ENCODE data around the gene STOM. TPM values are rescaled to one million over a fixed set of nuclear protein-coding genes. Genes with fewer than 3 reads are reported as not detected.

STOM gene
- total and polyA plus RNA-seq, 2 donors: 28.5 to 157 TPM

DNA sequence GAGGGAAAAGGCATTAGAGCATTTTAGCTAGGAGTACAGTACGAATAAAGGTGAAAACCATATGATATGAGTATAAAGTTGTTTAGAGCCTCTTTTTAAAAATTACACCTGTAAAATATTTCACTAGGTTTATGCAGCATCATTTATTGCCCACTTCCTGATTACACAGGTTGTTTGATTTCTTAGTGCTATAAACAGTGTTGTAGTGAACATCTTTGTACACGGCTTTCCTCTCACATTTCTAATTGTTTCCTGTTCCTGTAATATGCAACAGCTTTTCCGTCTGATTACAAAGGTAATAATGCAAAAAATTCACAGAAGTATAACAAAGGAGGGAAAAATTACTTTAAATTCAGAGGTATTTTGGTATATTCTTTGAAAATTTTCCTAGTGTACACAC lies 13.0 kb downstream of the STOM start:
- Histone ChIP-seq H3K27me3 (ENCODE audit: control insufficient read depth in 2 of 2, insufficient read depth in 1 of 2, low read length in 1 of 2) (no peaks in the 10 kb centered on the region), H3K9me3 (ENCODE audit: control insufficient read depth in 2 of 2, insufficient read depth in 1 of 2, low read length in 1 of 2) (no peaks in the 10 kb centered on the region), H3K4me1 (ENCODE audit: control insufficient read depth in 2 of 2, insufficient read depth in 2 of 2, low read length in 2 of 2) (peaks cover 0 to 5% of the 10 kb centered on the region in 2 donors), H3K27ac (ENCODE audit: low read depth in 1 of 2, low read length in 1 of 2) (no peak overlapping the region), H3K4me3 (ENCODE audit: low read length in 2 of 2) (no peak overlapping the region), H3K36me3 (ENCODE audit: control insufficient read depth in 2 of 2, insufficient read depth in 2 of 2, low read length in 1 of 2) (no peaks in the 10 kb centered on the region)
- no peak for DNase-seq (ENCODE audit: low read depth in 6 of 9, low spot score in 9 of 9)
- 56% methylated on average over 3 of the region's 3 CpGs for WGBS

DNA sequence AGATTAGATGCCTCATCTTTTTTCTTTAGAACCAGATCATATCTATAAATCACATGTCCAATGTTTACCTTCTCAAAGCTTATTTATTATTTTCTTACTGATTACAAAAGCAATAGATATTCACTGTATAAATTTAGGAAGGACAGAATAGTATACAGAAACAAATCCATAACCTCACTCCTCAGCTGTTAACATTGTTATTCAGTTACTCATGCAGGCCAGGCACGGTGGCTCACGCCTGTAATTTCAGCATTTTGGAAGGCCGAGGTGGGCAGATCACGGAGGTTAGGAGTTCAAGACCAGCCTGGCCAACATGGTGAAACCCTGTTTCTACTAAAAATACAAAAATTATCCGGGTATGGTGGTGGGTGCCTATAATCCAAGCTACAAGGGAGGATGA lies 15.3 kb downstream of the STOM start:
- Histone ChIP-seq H3K36me3 (ENCODE audit: control insufficient read depth in 2 of 2, insufficient read depth in 2 of 2, low read length in 1 of 2) (no peaks in the 10 kb centered on the region), H3K4me1 (ENCODE audit: control insufficient read depth in 2 of 2, insufficient read depth in 2 of 2, low read length in 2 of 2) (peaks cover 0 to 5% of the 10 kb centered on the region in 2 donors)
- 98% methylated on average over 5 of the region's 5 CpGs for WGBS

DNA sequence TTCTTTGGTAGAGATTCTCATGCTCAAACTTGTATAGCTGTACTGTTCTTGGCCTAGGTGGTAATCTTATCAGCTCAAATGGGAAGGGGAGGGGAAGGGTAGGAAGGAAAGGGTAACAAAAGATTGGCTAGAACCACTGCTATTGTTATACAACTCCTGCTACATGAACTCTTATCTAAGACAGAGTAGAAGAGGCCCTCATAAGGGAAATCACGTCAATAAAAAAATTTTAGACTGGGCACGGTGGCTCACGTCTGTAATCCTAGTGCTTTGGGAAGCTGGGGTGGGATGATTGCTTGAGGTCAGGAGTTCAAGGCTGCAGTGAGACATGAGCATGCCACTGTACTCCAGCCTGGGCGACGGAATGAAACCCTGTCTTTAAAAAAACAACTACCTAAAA lies 15.9 kb downstream of the STOM start:
- Histone ChIP-seq H3K4me1 (ENCODE audit: control insufficient read depth in 2 of 2, insufficient read depth in 2 of 2, low read length in 2 of 2) (peaks cover 0 to 1% of the 10 kb centered on the region in 2 donors), H3K27ac (ENCODE audit: low read depth in 1 of 2, low read length in 1 of 2) (peak overlapping the region in 1 of 2 donors; percentile 50), H3K36me3 (ENCODE audit: control insufficient read depth in 2 of 2, insufficient read depth in 2 of 2, low read length in 1 of 2) (no peaks in the 10 kb centered on the region), H3K9me3 (ENCODE audit: control insufficient read depth in 2 of 2, insufficient read depth in 1 of 2, low read length in 1 of 2) (no peaks in the 10 kb centered on the region), H3K27me3 (ENCODE audit: control insufficient read depth in 2 of 2, insufficient read depth in 1 of 2, low read length in 1 of 2) (no peaks in the 10 kb centered on the region), H3K4me3 (ENCODE audit: low read length in 2 of 2) (no peak overlapping the region)
- 91% methylated on average over 5 of the region's 5 CpGs for WGBS
- no peak for DNase-seq (ENCODE audit: low read depth in 6 of 9, low spot score in 9 of 9)

More for the DNA sequence above, 15.3 kb downstream of the STOM start:
- Histone ChIP-seq H3K27ac (ENCODE audit: low read depth in 1 of 2, low read length in 1 of 2) (no peak overlapping the region), H3K4me3 (ENCODE audit: low read length in 2 of 2) (no peak overlapping the region), H3K27me3 (ENCODE audit: control insufficient read depth in 2 of 2, insufficient read depth in 1 of 2, low read length in 1 of 2) (no peaks in the 10 kb centered on the region), H3K9me3 (ENCODE audit: control insufficient read depth in 2 of 2, insufficient read depth in 1 of 2, low read length in 1 of 2) (no peaks in the 10 kb centered on the region)
- no peak for DNase-seq (ENCODE audit: low read depth in 6 of 9, low spot score in 9 of 9)

DNA sequence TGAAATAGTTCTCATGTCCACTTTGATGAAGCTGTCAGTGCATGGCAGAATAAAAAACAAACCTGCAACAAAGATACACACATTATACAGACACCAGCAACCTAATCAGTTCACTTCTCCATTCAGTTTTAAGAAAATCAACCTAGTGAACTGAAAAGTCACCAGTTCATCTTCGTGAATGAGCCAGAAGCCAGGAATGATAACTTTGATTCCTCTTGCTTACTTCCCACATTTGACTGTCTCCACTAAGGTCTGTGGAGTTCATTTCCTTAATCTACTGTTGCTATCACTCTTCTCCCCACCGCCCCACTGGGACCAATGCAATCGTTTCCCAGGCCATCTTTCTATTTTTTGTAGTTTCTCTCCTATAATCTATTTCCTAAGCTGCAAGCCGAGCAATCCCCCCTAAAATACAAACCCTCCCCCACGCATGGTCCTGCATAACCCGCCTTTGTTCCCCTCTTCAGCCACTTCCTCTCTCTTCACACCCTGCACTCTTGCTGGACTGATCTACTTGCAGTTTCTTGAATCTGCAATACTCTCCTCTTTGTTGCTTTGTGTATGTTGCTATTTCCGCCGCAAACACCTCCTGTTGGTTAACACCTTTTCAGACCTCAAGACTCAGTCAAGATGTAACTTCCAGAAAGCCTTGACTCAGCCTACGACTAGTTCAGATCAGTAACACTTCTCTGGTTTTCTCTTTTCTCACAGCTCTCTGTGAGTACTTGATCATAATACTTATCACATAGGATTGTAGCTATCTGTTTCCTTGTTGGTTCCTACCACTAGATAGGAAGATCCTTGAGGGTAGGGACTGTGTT lies 16.6 kb downstream of the STOM start:
- Histone ChIP-seq H3K9me3 (ENCODE audit: control insufficient read depth in 2 of 2, insufficient read depth in 1 of 2, low read length in 1 of 2) (no peaks in the 10 kb centered on the region), H3K27ac (ENCODE audit: low read depth in 1 of 2, low read length in 1 of 2) (peak overlapping the region in 1 of 2 donors; percentile 50), H3K4me3 (ENCODE audit: low read length in 2 of 2) (no peak overlapping the region), H3K4me1 (ENCODE audit: control insufficient read depth in 2 of 2, insufficient read depth in 2 of 2, low read length in 2 of 2) (no peaks in the 10 kb centered on the region), H3K36me3 (ENCODE audit: control insufficient read depth in 2 of 2, insufficient read depth in 2 of 2, low read length in 1 of 2) (no peaks in the 10 kb centered on the region), H3K27me3 (ENCODE audit: control insufficient read depth in 2 of 2, insufficient read depth in 1 of 2, low read length in 1 of 2) (no peaks in the 10 kb centered on the region)
- peak in 4 of 9 donors; percentile 11 to 61 (median 21) for DNase-seq (ENCODE audit: low read depth in 6 of 9, low spot score in 9 of 9)
- WGBS: 81% methylated on average over 9 of the region's 9 CpGs

DNA sequence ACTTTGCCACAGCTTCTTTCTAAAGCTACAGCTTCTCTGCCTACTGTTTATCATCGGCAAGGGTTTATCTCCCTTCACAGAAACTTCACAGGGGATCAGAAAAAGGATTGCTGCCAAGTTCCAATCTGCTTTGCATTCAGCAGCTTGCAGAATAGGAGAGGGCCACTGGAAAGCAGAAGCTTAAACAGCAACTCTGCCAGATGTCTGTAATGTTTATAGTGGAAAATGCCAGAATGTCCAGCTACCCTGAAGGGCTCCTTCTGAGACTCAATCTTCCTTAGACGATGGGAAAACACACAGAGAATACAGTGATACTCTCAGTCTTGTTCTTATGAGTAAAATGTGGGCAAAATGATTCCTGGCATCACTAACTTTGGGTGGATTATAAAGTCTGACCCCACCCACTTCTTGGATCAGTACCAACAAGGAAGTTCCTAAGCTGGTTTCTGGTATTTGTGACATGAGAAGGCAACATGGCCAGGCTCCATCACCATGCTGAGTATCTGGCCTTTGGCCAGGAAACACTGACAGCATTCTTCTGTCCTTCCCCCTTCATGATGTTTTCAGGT lies 19.0 kb downstream of the STOM start:
- H3K27me3 ChIP-seq (ENCODE audit: control insufficient read depth in 2 of 2, insufficient read depth in 1 of 2, low read length in 1 of 2): no peaks in the 10 kb centered on the region
- peak overlapping the region in 1 of 2 donors; percentile 22 for H3K27ac ChIP-seq (ENCODE audit: low read depth in 1 of 2, low read length in 1 of 2)
- no peaks in the 10 kb centered on the region for H3K9me3 ChIP-seq (ENCODE audit: control insufficient read depth in 2 of 2, insufficient read depth in 1 of 2, low read length in 1 of 2)
- WGBS: 64% methylated on average over 2 of the region's 2 CpGs
- H3K4me3 ChIP-seq (ENCODE audit: low read length in 2 of 2): no peak overlapping the region
- DNase-seq (ENCODE audit: low read depth in 6 of 9, low spot score in 9 of 9): no peak
- no peaks in the 10 kb centered on the region for H3K36me3 ChIP-seq (ENCODE audit: control insufficient read depth in 2 of 2, insufficient read depth in 2 of 2, low read length in 1 of 2)
- H3K4me1 ChIP-seq (ENCODE audit: control insufficient read depth in 2 of 2, insufficient read depth in 2 of 2, low read length in 2 of 2): no peaks in the 10 kb centered on the region

DNA sequence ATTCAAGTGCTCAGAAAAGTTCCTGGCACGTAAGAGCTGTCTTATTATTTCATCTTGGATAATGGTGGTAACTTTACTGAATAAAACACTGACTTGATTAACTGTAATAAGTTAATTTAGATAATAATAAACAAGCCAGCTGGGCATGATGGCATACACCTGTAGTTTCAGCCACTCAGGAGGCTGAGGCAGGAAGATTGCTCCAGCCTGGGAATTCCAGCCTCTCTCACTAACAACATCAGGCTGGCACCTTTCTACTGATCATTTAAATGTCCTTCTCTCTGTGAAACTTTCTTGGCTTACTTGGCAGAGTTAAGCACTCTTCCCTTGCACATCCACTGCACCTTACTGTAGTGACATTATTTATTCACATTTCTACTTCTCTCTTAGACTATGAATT lies 20.0 kb downstream of the STOM start:
- Histone ChIP-seq H3K4me3 (ENCODE audit: low read length in 2 of 2) (no peak overlapping the region), H3K27ac (ENCODE audit: low read depth in 1 of 2, low read length in 1 of 2) (no peak overlapping the region), H3K9me3 (ENCODE audit: control insufficient read depth in 2 of 2, insufficient read depth in 1 of 2, low read length in 1 of 2) (no peaks in the 10 kb centered on the region), H3K4me1 (ENCODE audit: control insufficient read depth in 2 of 2, insufficient read depth in 2 of 2, low read length in 2 of 2) (no peaks in the 10 kb centered on the region), H3K27me3 (ENCODE audit: control insufficient read depth in 2 of 2, insufficient read depth in 1 of 2, low read length in 1 of 2) (no peaks in the 10 kb centered on the region), H3K36me3 (ENCODE audit: control insufficient read depth in 2 of 2, insufficient read depth in 2 of 2, low read length in 1 of 2) (no peaks in the 10 kb centered on the region)
- no peak for DNase-seq (ENCODE audit: low read depth in 6 of 9, low spot score in 9 of 9)
- 99% methylated on average over 1 of the region's 1 CpG for WGBS

DNA sequence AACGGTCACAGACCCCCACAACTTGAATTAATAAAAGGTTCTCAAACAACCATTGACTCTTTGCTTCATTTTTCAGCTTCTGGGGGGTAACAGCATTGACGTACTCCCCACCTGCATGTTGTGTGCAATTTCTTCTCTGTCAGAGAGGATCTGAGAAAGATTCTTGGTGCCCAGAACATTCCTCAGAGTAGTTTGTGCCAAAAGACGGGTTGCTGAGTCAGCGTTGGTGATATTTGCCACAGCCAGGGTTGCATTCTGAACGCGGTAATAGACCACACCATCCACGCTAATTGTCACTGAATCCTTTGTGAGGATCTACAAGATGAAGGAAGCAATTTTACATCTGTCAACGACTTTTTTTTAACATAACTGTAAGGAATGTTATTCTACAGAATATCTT lies 21.0 kb downstream of the STOM start:
- Histone ChIP-seq H3K4me1 (ENCODE audit: control insufficient read depth in 2 of 2, insufficient read depth in 2 of 2, low read length in 2 of 2) (no peaks in the 10 kb centered on the region), H3K27ac (ENCODE audit: low read depth in 1 of 2, low read length in 1 of 2) (no peak overlapping the region), H3K4me3 (ENCODE audit: low read length in 2 of 2) (no peak overlapping the region), H3K9me3 (ENCODE audit: control insufficient read depth in 2 of 2, insufficient read depth in 1 of 2, low read length in 1 of 2) (no peaks in the 10 kb centered on the region), H3K27me3 (ENCODE audit: control insufficient read depth in 2 of 2, insufficient read depth in 1 of 2, low read length in 1 of 2) (no peaks in the 10 kb centered on the region), H3K36me3 (ENCODE audit: control insufficient read depth in 2 of 2, insufficient read depth in 2 of 2, low read length in 1 of 2) (no peaks in the 10 kb centered on the region)
- WGBS: 97% methylated on average over 8 of the region's 8 CpGs
- DNase-seq (ENCODE audit: low read depth in 6 of 9, low spot score in 9 of 9): no peak

DNA sequence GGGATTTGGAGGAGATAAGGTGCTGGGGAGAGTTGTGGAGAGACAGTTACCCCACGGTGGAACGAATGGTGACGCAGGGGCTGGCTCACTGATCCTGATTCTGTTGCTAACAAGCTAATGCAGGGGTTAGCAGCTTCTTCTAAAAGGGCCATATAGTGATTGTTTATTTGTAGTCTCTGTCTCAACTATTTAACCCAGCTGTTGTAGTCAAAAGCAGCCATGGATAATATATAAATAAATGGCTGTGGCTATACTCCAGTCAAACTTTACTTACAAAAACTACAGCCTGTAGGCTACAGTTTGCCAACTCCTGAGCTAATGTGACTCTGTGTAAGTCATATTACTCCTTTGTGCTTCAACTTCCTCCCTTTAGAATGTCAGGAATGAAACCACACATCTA lies 21.8 kb downstream of the STOM start:
- H3K27me3 ChIP-seq (ENCODE audit: control insufficient read depth in 2 of 2, insufficient read depth in 1 of 2, low read length in 1 of 2): no peaks in the 10 kb centered on the region
- H3K36me3 ChIP-seq (ENCODE audit: control insufficient read depth in 2 of 2, insufficient read depth in 2 of 2, low read length in 1 of 2): peaks cover 0 to under 1% of the 10 kb centered on the region in 2 donors
- H3K4me3 ChIP-seq (ENCODE audit: low read length in 2 of 2): no peak overlapping the region
- 98% methylated on average over 3 of the region's 3 CpGs for WGBS
- no peak for DNase-seq (ENCODE audit: low read depth in 6 of 9, low spot score in 9 of 9)
- H3K4me1 ChIP-seq (ENCODE audit: control insufficient read depth in 2 of 2, insufficient read depth in 2 of 2, low read length in 2 of 2): peaks cover 0 to 3% of the 10 kb centered on the region in 2 donors
- H3K9me3 ChIP-seq (ENCODE audit: control insufficient read depth in 2 of 2, insufficient read depth in 1 of 2, low read length in 1 of 2): no peaks in the 10 kb centered on the region
- H3K27ac ChIP-seq (ENCODE audit: low read depth in 1 of 2, low read length in 1 of 2): no peak overlapping the region

DNA sequence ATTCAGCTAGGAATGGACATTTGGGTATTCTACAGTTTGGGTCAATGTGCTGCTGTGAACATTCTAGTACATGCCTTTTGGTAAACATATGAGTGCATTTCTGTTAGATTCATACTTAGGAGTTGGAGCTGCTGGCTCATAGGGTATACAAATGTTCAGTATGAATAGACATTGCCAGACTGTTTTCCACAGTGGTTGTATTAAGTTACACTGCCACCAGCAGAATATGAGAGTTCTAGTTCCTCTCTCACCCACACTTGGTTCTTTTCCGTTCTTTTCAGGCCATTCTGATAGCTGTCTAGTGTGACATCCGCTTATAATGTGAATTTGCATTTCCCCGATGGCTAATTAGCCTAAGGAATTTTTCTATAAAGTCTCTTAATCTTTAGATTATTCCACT lies 25.0 kb downstream of the STOM start:
- no peaks in the 10 kb centered on the region for H3K27me3 ChIP-seq (ENCODE audit: control insufficient read depth in 2 of 2, insufficient read depth in 1 of 2, low read length in 1 of 2)
- 94% methylated on average over 3 of the region's 3 CpGs for WGBS
- H3K4me3 ChIP-seq (ENCODE audit: low read length in 2 of 2): no peak overlapping the region
- no peaks in the 10 kb centered on the region for H3K9me3 ChIP-seq (ENCODE audit: control insufficient read depth in 2 of 2, insufficient read depth in 1 of 2, low read length in 1 of 2)
- H3K27ac ChIP-seq (ENCODE audit: low read depth in 1 of 2, low read length in 1 of 2): peak overlapping the region in 1 of 2 donors; percentile 19
- H3K4me1 ChIP-seq (ENCODE audit: control insufficient read depth in 2 of 2, insufficient read depth in 2 of 2, low read length in 2 of 2): peaks cover 0 to 3% of the 10 kb centered on the region in 2 donors
- no peak for DNase-seq (ENCODE audit: low read depth in 6 of 9, low spot score in 9 of 9)
- peaks cover 0 to 2% of the 10 kb centered on the region in 2 donors for H3K36me3 ChIP-seq (ENCODE audit: control insufficient read depth in 2 of 2, insufficient read depth in 2 of 2, low read length in 1 of 2)

Data from thymus (tissue), 11 donors.